Measurements from ENCODE around the gene RBM38. TPM values are rescaled to one million over a fixed set of nuclear protein-coding genes. Genes with fewer than 3 reads are reported as not detected.

Gene RBM38
- total and polyA plus RNA-seq, 9 of the 15 experiments (the other 6 are each of a cell fraction or from before 2014, with no cell fraction given) = 0.28 to 82.4 (median 33.2) TPM

DNA sequence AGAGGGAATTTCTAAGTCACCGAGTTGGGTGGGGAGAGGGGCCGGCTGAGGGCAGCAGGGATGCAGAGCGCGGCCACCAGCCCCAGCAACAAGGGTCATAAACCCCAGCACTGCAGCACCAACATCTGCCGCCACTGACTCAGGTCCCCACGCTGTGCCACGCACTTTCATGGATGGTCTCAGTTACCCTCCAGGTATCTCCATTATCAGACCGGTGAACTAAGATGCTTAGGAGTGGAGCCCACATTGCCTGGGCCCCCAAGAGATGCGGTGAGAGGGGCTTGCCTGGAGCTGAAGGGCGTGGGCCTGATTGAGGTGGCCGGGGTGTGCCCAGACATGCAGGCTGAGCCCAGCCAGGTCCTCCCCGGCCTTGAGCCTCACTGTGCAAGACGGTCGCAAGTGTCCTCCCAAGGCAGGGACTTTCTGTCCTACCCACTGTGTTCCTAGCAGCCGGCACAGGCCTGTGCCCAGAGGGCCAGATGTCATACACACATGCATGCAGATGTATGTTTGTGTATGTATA is 19.3 kb downstream of the RBM38 start (continued):
- TF ChIP-seq POLR2G (IDR thresholded peaks at IDR 0.05; ENCODE audit: low read depth, low read length) (peak; percentile 69), MIER1 (IDR thresholded peaks at IDR 0.05; ENCODE audit: low read depth) (no peak), MAFK (IDR thresholded peaks at IDR 0.05; ENCODE audit: low read length) (no peak), ZNF436 (CRISPR knock-in tag; IDR thresholded peaks at IDR 0.05) (no peak), SREBF2 (CRISPR knock-in tag; IDR thresholded peaks at IDR 0.05) (0 out of 2 replicates have a peak, but pooled peaks have one; percentile 27)
- TF ChIP-seq, protein P1, sequence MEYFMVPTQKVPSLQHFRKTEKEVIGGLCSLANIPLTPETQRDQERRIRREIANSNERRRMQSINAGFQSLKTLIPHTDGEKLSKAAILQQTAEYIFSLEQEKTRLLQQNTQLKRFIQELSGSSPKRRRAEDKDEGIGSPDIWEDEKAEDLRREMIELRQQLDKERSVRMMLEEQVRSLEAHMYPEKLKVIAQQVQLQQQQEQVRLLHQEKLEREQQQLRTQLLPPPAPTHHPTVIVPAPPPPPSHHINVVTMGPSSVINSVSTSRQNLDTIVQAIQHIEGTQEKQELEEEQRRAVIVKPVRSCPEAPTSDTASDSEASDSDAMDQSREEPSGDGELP (CRISPR knock-in tag; IDR thresholded peaks at IDR 0.05; ENCODE audit: borderline replicate concordance) = peak; percentile 36; the same call in 1 of the 2 replicates

DNA sequence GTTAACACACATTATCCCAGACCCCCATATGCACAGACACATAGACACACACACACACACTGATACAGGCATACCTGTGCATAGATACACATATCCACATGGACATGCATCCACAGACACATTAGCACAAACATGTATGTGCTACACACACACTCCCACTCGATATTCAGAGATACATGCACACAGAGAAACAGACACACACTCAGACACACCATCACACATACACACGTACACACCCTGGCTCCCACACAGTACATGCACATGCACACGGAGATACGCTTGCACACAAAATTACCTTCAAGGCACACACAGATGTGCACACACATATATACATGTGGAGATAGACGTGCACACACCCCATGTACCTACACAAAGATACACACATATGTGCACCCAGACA is 19.7 kb downstream of the RBM38 start:
- H3K27ac ChIP-seq (ENCODE audit: extremely low read depth, low read depth, low read length) = peak overlapping the region; percentile 60; the same call in 1 of the 3 replicates
- TF ChIP-seq CXXC5 (CRISPR knock-in tag; IDR thresholded peaks at IDR 0.05) (no peak), ARID2 (IDR thresholded peaks at IDR 0.05) (0 out of 2 replicates have a peak, but pooled peaks have one; percentile 7), KDM1A (IDR thresholded peaks at IDR 0.05) (peak in 1 of 2 experiments; percentile 89; a peak in 2 of 4 replicates), HDAC1 (IDR thresholded peaks at IDR 0.05) (no peak), PHF21A (IDR thresholded peaks at IDR 0.05; ENCODE audit: borderline replicate concordance, low read depth) (no peak), ZNF586 (CRISPR knock-in tag; conservative IDR thresholded peaks at IDR 0.05) (no peak), ARHGAP35 (IDR thresholded peaks at IDR 0.05; ENCODE audit: partially characterized antibody) (peak; percentile 73), HDGF (IDR thresholded peaks at IDR 0.05) (peak; percentile 93; the same call in 1 of the 2 replicates), PHF20 (IDR thresholded peaks at IDR 0.05; ENCODE audit: partially characterized antibody) (peak; percentile 66), NFRKB (IDR thresholded peaks at IDR 0.05; ENCODE audit: low read depth) (0 out of 2 replicates have a peak, but pooled peaks have one; percentile 53), ZBTB7A (IDR thresholded peaks at IDR 0.05; ENCODE audit: borderline replicate concordance, control insufficient read depth, low read depth, low read length) (no peak), LEF1 (IDR thresholded peaks at IDR 0.05) (peak; percentile 17; the same call in 1 of the 2 replicates)
- TF ChIP-seq, protein P2, sequence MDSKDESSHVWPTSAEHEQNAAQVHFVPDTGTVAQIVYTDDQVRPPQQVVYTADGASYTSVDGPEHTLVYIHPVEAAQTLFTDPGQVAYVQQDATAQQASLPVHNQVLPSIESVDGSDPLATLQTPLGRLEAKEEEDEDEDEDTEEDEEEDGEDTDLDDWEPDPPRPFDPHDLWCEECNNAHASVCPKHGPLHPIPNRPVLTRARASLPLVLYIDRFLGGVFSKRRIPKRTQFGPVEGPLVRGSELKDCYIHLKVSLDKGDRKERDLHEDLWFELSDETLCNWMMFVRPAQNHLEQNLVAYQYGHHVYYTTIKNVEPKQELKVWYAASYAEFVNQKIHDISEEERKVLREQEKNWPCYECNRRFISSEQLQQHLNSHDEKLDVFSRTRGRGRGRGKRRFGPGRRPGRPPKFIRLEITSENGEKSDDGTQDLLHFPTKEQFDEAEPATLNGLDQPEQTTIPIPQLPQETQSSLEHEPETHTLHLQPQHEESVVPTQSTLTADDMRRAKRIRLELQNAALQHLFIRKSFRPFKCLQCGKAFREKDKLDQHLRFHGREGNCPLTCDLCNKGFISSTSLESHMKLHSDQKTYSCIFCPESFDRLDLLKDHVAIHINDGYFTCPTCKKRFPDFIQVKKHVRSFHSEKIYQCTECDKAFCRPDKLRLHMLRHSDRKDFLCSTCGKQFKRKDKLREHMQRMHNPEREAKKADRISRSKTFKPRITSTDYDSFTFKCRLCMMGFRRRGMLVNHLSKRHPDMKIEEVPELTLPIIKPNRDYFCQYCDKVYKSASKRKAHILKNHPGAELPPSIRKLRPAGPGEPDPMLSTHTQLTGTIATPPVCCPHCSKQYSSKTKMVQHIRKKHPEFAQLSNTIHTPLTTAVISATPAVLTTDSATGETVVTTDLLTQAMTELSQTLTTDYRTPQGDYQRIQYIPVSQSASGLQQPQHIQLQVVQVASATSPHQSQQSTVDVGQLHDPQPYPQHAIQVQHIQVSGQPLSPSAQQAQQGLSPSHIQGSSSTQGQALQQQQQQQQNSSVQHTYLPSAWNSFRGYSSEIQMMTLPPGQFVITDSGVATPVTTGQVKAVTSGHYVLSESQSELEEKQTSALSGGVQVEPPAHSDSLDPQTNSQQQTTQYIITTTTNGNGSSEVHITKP (IDR thresholded peaks at IDR 0.05; ENCODE audit: partially characterized antibody) = no peak
- ATAC-seq = no peak
- no peak overlapping the region for H3K4me3 ChIP-seq
- 0 out of 2 replicates have a peak overlapping the region, but pooled peaks have one; percentile 15 for H2AFZ ChIP-seq (ENCODE audit: low read depth, low read length)
- FAIRE-seq = peak; percentile 63
- no peaks in the 10 kb centered on the region for H3K27me3 ChIP-seq (ENCODE audit: control insufficient read depth in 2 of 2, insufficient read depth in 2 of 2, low read length in 2 of 2)
- CTCF ChIA-PET (ENCODE audit: low intra/inter-chr PET ratio) = no interaction called here
- no peaks in the 10 kb centered on the region for H3K9me3 ChIP-seq (replicated peaks; ENCODE audit: control insufficient read depth, insufficient read depth, low read depth, low read length)
- DNase-seq (ENCODE audit: extremely low read depth in 1 of 4, low spot score in 3 of 4) = no peak
- intact Hi-C loops (cut with micrococcal nuclease) = loop anchor here (2.0 kb wide), 2 partner anchors 20 to 42 kb away; partner anchors contain the start of gene RBM38
- peak overlapping the region; percentile 70 for H3K4me2 ChIP-seq (ENCODE audit: insufficient read depth, low read length)
- H3K79me2 ChIP-seq (ENCODE audit: control insufficient read depth, insufficient read depth, low read length) = peaks cover 4% of the 10 kb centered on the region; the same call in 2 of the 3 replicates
- 77% methylated on average over 5 of the region's 5 CpGs for WGBS (ENCODE audit: insufficient coverage, low coverage, missing lambda C conversion rate)
- peaks cover 76 to 88% of the 10 kb centered on the region in 2 experiments for H3K4me1 ChIP-seq (replicated peaks in 1 of 2; ENCODE audit: control insufficient read depth in 2 of 2, insufficient read depth in 2 of 2, low read length in 2 of 2)
- no TSS peak for BruUV-seq (replicated peaks)
- H3K9ac ChIP-seq (ENCODE audit: insufficient read depth in 1 of 2, low read depth in 2 of 2, low read length in 2 of 2) = no peak overlapping the region
- POLR2A ChIA-PET = interaction anchor here (1.6 kb wide), 1 partner anchor 20 kb away, joined by 5 read pairs; no protein-coding TSS in a partner anchor
- H3K36me3 ChIP-seq (ENCODE audit: control insufficient read depth, insufficient read depth, low read length) = peaks cover 39% of the 10 kb centered on the region; the same call in 2 of the 3 replicates
- H3K9me1 ChIP-seq (ENCODE audit: control insufficient read depth, insufficient read depth, low read length) = peaks cover 3% of the 10 kb centered on the region
- H4K20me1 ChIP-seq (replicated peaks; ENCODE audit: control insufficient read depth, insufficient read depth, low read length) = peaks cover 13% of the 10 kb centered on the region
- in situ Hi-C loops (cut with MboI) = no loop called here
